Natural killer cell (primary cell): ENCODE data around the gene FGF12. TPM values are rescaled to one million over a fixed set of nuclear protein-coding genes. Genes with fewer than 3 reads are reported as not detected.

Experiments used
- ATAC-seq, 3 donors: fragments of 150-1000 bp in 2 of 3; fragments of 200-7000 bp in 1 of 3; cut with Tn5 transposase; 1 replicate in 1 of 3; 2 replicates in 2 of 3; pipeline ENCODE4 v1.10.0; 2021; ENCODE audit warnings: mild to moderate bottlenecking in 2 of 3, moderate library complexity in 2 of 3
- DNase-seq, 2 donors: peaks; one replicate each; pipeline versions ENCODE4 v3.0.0 to v3.0.0-alpha.2; 2013 to 2021; ENCODE audit warnings: mixed read lengths in 1 of 2
- H3K27ac ChIP-seq: one replicate; pipeline ENCODE4 v1.5.1; 2013; ENCODE audit warnings: mild to moderate bottlenecking, low read length
- H3K27me3 ChIP-seq: one replicate; pipeline ENCODE4 v1.6.1; 2013; ENCODE audit warnings: low read length; ENCODE audit not compliant: control insufficient read depth, insufficient read depth
- H3K36me3 ChIP-seq: one replicate; pipeline ENCODE4 v1.6.1; 2013; ENCODE audit warnings: low read length; ENCODE audit not compliant: control insufficient read depth, insufficient read depth
- H3K4me1 ChIP-seq: one replicate; pipeline ENCODE4 v1.6.1; 2013; ENCODE audit warnings: low read length; ENCODE audit not compliant: control insufficient read depth, insufficient read depth
- H3K4me3 ChIP-seq: one replicate; pipeline ENCODE4 v1.5.1; 2013; ENCODE audit warnings: low read length
- H3K9me3 ChIP-seq: one replicate; pipeline ENCODE4 v1.6.1; 2013; ENCODE audit warnings: low read length; ENCODE audit not compliant: control insufficient read depth, insufficient read depth
- H3K27ac Mint-ChIP-seq, 2 donors: one replicate each; pipeline ENCODE4 v1.8.0; 2022; ENCODE audit warnings: mild to moderate bottlenecking in 2 of 2, mixed read lengths in 2 of 2, moderate library complexity in 1 of 2
- H3K27me3 Mint-ChIP-seq, 2 donors: one replicate each; pipeline ENCODE4 v1.8.0; 2022; ENCODE audit warnings: low read depth in 2 of 2, mixed read lengths in 2 of 2
- H3K36me3 Mint-ChIP-seq: one replicate; pipeline ENCODE4 v1.8.0; 2022; ENCODE audit warnings: mixed read lengths
- H3K4me1 Mint-ChIP-seq, 2 donors: one replicate each; pipeline ENCODE4 v1.8.0; 2022; ENCODE audit warnings: mixed read lengths in 2 of 2
- H3K4me3 Mint-ChIP-seq: one replicate; pipeline ENCODE4 v1.8.0; 2022; ENCODE audit warnings: mild to moderate bottlenecking, moderate library complexity, mixed read lengths
- H3K9me3 Mint-ChIP-seq, 2 donors: one replicate each; pipeline ENCODE4 v1.8.0; 2022; ENCODE audit warnings: mixed read lengths in 2 of 2
- WGBS: methylation state at CpG from one replicate; pipeline ENCODE4 v1.1.7; 2013; ENCODE audit warnings: missing lambda C conversion rate; ENCODE audit not compliant: insufficient coverage; 5-methylcytosine and 5-hydroxymethylcytosine counted together
- intact Hi-C: fragments of 100-400 bp; cut with micrococcal nuclease; formaldehyde crosslinking; loops from one replicate; pipeline ENCODE4 v1.14.2; 2022
- total RNA-seq, 4 donors: library from RNA; stranded (reverse); fragments of 120-200 nt in 1 of 4; gene quantifications; one replicate each; pipeline versions ENCODE4 v1.2.3 to v1.2.4, GENCODE V29; 2013 to 2022
- TF ChIP-seq, protein P1 (sequence below): fragments of 200-600 bp; IDR thresholded peaks from one replicate; pipeline ENCODE4 v1.8.0; 2022; ENCODE audit warnings: antibody characterized with exemption

FGF12 gene
- total RNA-seq, 3 donors from 2014 or later (not counting 1 experiment from before 2014, with no cell fraction given), result not detected

- H3K4me3 ChIP-seq, result no peak overlapping the region
- H3K9me3 Mint-ChIP-seq, result peaks cover 15 to 45% of the 10 kb centered on the region in 2 donors
- WGBS, result 86% methylated on average over 1 of the region's 1 CpG
- H3K4me3 Mint-ChIP-seq, result no peak overlapping the region
- DNase-seq (no peak), ATAC-seq (no peak)
- TF ChIP-seq, protein P1, sequence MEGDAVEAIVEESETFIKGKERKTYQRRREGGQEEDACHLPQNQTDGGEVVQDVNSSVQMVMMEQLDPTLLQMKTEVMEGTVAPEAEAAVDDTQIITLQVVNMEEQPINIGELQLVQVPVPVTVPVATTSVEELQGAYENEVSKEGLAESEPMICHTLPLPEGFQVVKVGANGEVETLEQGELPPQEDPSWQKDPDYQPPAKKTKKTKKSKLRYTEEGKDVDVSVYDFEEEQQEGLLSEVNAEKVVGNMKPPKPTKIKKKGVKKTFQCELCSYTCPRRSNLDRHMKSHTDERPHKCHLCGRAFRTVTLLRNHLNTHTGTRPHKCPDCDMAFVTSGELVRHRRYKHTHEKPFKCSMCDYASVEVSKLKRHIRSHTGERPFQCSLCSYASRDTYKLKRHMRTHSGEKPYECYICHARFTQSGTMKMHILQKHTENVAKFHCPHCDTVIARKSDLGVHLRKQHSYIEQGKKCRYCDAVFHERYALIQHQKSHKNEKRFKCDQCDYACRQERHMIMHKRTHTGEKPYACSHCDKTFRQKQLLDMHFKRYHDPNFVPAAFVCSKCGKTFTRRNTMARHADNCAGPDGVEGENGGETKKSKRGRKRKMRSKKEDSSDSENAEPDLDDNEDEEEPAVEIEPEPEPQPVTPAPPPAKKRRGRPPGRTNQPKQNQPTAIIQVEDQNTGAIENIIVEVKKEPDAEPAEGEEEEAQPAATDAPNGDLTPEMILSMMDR, result no peak
- no peaks in the 10 kb centered on the region for H3K4me1 ChIP-seq
- peaks cover 4% of the 10 kb centered on the region for H3K9me3 ChIP-seq
- no peaks in the 10 kb centered on the region for H3K4me1 Mint-ChIP-seq
- no peaks in the 10 kb centered on the region for H3K36me3 ChIP-seq
- H3K27ac Mint-ChIP-seq, result no peak overlapping the region
- H3K27ac ChIP-seq, result no peak overlapping the region
- H3K36me3 Mint-ChIP-seq, result peaks cover 7% of the 10 kb centered on the region
- H3K27me3 Mint-ChIP-seq, result no peaks in the 10 kb centered on the region
- H3K27me3 ChIP-seq, result no peaks in the 10 kb centered on the region
- intact Hi-C loops, result no loop called here
Measured at GRCh38 chr3:192091831-192092230, 635.5 kb downstream of the FGF12 start.

GRCh38 chr3:192090586-192090985, 636.8 kb downstream of the FGF12 start:
- ATAC-seq, result no peak
- Histone ChIP-seq H3K9me3 (peaks cover 4% of the 10 kb centered on the region), H3K36me3 (no peaks in the 10 kb centered on the region), H3K4me3 (no peak overlapping the region), H3K27me3 (no peaks in the 10 kb centered on the region), H3K27ac (no peak overlapping the region), H3K4me1 (no peaks in the 10 kb centered on the region)
- Mint-ChIP-seq H3K4me1 (no peaks in the 10 kb centered on the region), H3K36me3 (peaks cover 7% of the 10 kb centered on the region), H3K4me3 (no peak overlapping the region), H3K9me3 (peaks cover 18 to 54% of the 10 kb centered on the region in 2 donors), H3K27ac (no peak overlapping the region), H3K27me3 (no peaks in the 10 kb centered on the region)
- intact Hi-C loops, result no loop called here
- TF ChIP-seq, protein P1, result no peak
- DNase-seq, result no peak

Other genes starting within 250 kb of the FGF12 start
- gene MB21D2, start 190.3 kb upstream of the FGF12 start, total RNA-seq, result under 1 TPM; 0.19 to 0.45 (median 0.27) TPM